B cell (primary cell): ENCODE results near the gene STARD10. TPM values are rescaled to one million over a fixed set of nuclear protein-coding genes. Genes with fewer than 3 reads are reported as not detected.

Source experiments
- ATAC-seq: fragments of 200-7000 bp; cut with Tn5 transposase; one replicate; pipeline ENCODE4 v1.10.0; 2021; ENCODE audit warnings: low read depth, mild to moderate bottlenecking, moderate number of reproducible peaks, moderate library complexity
- CTCF ChIA-PET: fragments of 350-600 bp; sonication (Branson Sonifier 250); formaldehyde crosslinking; loops from one replicate; lab custom pipeline; 2021; ENCODE audit warnings: antibody characterized with exemption, inconsistent platforms; lab: Charles Lee
- POLR2A ChIA-PET: fragments of 350-600 bp; sonication (Branson Sonifier 250); formaldehyde crosslinking; loops from one replicate; lab custom pipeline; 2021; ENCODE audit warnings: antibody characterized with exemption; lab: Charles Lee
- DNase-seq: peaks from one replicate; pipeline ENCODE4 v3.0.0; 2013
- H2AFZ ChIP-seq: 2 replicates; pipeline ENCODE4 v1.6.1; 2012; ENCODE audit warnings: mild to moderate bottlenecking, low read depth, low read length; ENCODE audit not compliant: insufficient read depth, poor library complexity, severe bottlenecking
- H3K27ac ChIP-seq, 2 donors: 1 replicate in 1 of 2; 2 replicates in 1 of 2; pipeline ENCODE4 v1.5.1; 2012 to 2013; ENCODE audit warnings: low read length in 2 of 2, mild to moderate bottlenecking in 2 of 2, moderate library complexity in 1 of 2
- H3K27me3 ChIP-seq, 4 experiments: fragments of 200-600 bp in 1 of 4; sonication (generic) in 1 of 4; replicated peaks in 1 of 4; 1 replicate in 2 of 4; 2 replicates in 2 of 4; pipeline versions ENCODE4 v1.6.1 to v1.7.0; 2013 to 2016; ENCODE audit warnings: low read length in 3 of 4, mild to moderate bottlenecking in 2 of 4, mixed read lengths in 1 of 4, moderate library complexity in 1 of 4; ENCODE audit not compliant: insufficient read depth in 4 of 4, control insufficient read depth in 3 of 4; ENCODE audit errors: control extremely low read depth in 1 of 4
- H3K36me3 ChIP-seq, 2 experiments: replicated peaks in 1 of 2; 1 replicate in 1 of 2; 2 replicates in 1 of 2; pipeline versions ENCODE4 v1.6.1 to v1.7.1; 2013; ENCODE audit warnings: low read length in 1 of 2; ENCODE audit not compliant: insufficient read depth in 2 of 2, control insufficient read depth in 1 of 2; ENCODE audit errors: control extremely low read depth in 1 of 2, extremely low read depth in 1 of 2
- H3K4me1 ChIP-seq, 2 donors: fragments of 200-600 bp in 1 of 2; sonication (generic) in 1 of 2; 1 replicate in 1 of 2; 2 replicates in 1 of 2; pipeline versions ENCODE4 v1.5.1 to v1.6.1; 2013 to 2017; ENCODE audit warnings: low read length in 2 of 2; ENCODE audit not compliant: control insufficient read depth in 2 of 2, insufficient read depth in 2 of 2
- H3K4me2 ChIP-seq: replicated peaks from 2 replicates; pipeline ENCODE3; 2012; ENCODE audit warnings: mild to moderate bottlenecking, low read depth, low read length; ENCODE audit not compliant: poor library complexity, severe bottlenecking
- H3K4me3 ChIP-seq, 5 experiments: fragments of 200-600 bp in 1 of 5; sonication (generic) in 1 of 5; 1 replicate in 3 of 5; 2 replicates in 2 of 5; pipeline versions ENCODE4 v1.5.1 to v1.7.0; 2011 to 2016; ENCODE audit warnings: low read length in 4 of 5, mild to moderate bottlenecking in 4 of 5, low read depth in 2 of 5, control low read depth in 1 of 5, moderate library complexity in 1 of 5; ENCODE audit not compliant: insufficient read depth in 1 of 5; ENCODE audit errors: control extremely low read depth in 1 of 5, extremely low read depth in 1 of 5
- H3K79me2 ChIP-seq: fragments of 200-600 bp; sonication (generic); one replicate; pipeline ENCODE4 v1.6.0; 2016; ENCODE audit warnings: low read length; ENCODE audit not compliant: control insufficient read depth, insufficient read depth
- H3K9ac ChIP-seq: fragments of 200-600 bp; sonication (generic); 2 replicates; pipeline ENCODE4 v1.6.1; 2017; ENCODE audit warnings: mild to moderate bottlenecking, low read length, moderate library complexity
- H3K9me3 ChIP-seq, 3 donors: one replicate each; pipeline versions ENCODE4 v1.6.1 to v1.7.1; 2013; ENCODE audit warnings: low read length in 2 of 3; ENCODE audit not compliant: control insufficient read depth in 2 of 3, insufficient read depth in 1 of 3; ENCODE audit errors: control extremely low read depth in 1 of 3
- H4K20me1 ChIP-seq: 2 replicates; pipeline ENCODE4 v1.6.0; 2012; ENCODE audit warnings: mild to moderate bottlenecking, low read length; ENCODE audit not compliant: insufficient read depth, control insufficient read depth, poor library complexity, severe bottlenecking
- H3K27ac Mint-ChIP-seq: one replicate; pipeline ENCODE4 v1.8.0; 2021; ENCODE audit warnings: mixed read lengths
- H3K27me3 Mint-ChIP-seq: one replicate; pipeline ENCODE4 v1.8.0; 2021; ENCODE audit warnings: mixed read lengths
- H3K4me1 Mint-ChIP-seq: one replicate; pipeline ENCODE4 v1.8.0; 2021; ENCODE audit warnings: mixed read lengths
- H3K4me3 Mint-ChIP-seq: one replicate; pipeline ENCODE4 v1.8.0; 2021; ENCODE audit warnings: mixed read lengths
- H3K9me3 Mint-ChIP-seq: one replicate; pipeline ENCODE4 v1.8.0; 2022; ENCODE audit warnings: mixed read lengths; ENCODE audit not compliant: insufficient read depth
- EZH2 ChIP-seq: IDR thresholded peaks from 2 replicates; pipeline ENCODE4 v1.6.1; 2012; ENCODE audit warnings: borderline replicate concordance, low read depth, mild to moderate bottlenecking, moderate library complexity, low read length; ENCODE audit not compliant: insufficient read depth, poor library complexity, severe bottlenecking
- WGBS: methylation state at CpG from one replicate; pipeline ENCODE4 v1.1.5; 2013; ENCODE audit warnings: missing lambda C conversion rate; ENCODE audit not compliant: insufficient coverage; 5-methylcytosine and 5-hydroxymethylcytosine counted together
- intact Hi-C: fragments of 100-400 bp; cut with micrococcal nuclease; formaldehyde crosslinking; loops from one replicate; pipeline ENCODE4 v1.10.0; 2022
- polyA plus RNA-seq: library from polyadenylated mRNA; depleted of rRNA; stranded (reverse); fragments of >200 nt; gene quantifications from 2 replicates; pipeline ENCODE4 v1.2.3, GENCODE V29; 2012
- total RNA-seq, 2 donors: library from RNA; stranded (reverse); fragments of 120-200 nt in 1 of 2; gene quantifications; 1 replicate in 1 of 2; 2 replicates in 1 of 2; pipeline versions ENCODE4 v1.2.3 to v1.2.4, GENCODE V29; 2013 to 2022
- TF ChIP-seq, protein P1 (sequence below): fragments of 200-600 bp; IDR thresholded peaks from one replicate; pipeline ENCODE4 v1.8.0; 2022; ENCODE audit warnings: antibody characterized with exemption, mild to moderate bottlenecking

STARD10 gene
- total and polyA plus RNA-seq, 2 donors (not counting 1 experiment from before 2014, with no cell fraction given) = 37.5 to 39.2 TPM

DNA sequence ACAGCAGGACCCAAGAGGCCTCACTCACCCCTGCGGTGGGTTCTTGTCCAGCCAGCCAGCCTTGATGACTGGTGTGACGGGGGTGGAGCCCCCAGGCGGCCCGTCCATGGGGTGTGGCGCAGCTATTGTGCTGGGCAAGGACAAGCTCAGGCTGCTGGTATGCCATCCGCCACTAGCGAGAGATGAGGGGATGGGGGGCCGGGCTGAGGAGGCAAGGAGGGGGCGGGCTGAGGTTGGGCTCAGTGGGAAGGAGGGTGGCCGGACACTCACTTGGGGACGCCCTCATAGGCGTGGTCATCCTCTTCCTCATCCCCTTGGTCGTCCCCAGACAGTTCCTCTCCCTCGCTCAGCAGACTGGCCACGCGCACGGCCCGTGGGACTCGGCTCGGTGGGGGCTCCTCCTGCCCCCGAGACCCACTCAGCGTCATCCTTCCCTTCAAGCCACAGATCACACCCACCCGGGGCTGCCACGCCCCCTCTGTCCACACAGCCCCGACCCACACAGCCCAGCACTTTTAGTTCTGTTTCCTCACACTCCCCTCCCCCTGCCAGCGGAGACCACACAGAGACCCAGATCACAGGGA is 81.6 kb downstream of the STARD10 start:
- H3K4me3 Mint-ChIP-seq = no peak overlapping the region
- peaks cover 2 to 89% of the 10 kb centered on the region in 2 experiments for H3K36me3 ChIP-seq

DNA sequence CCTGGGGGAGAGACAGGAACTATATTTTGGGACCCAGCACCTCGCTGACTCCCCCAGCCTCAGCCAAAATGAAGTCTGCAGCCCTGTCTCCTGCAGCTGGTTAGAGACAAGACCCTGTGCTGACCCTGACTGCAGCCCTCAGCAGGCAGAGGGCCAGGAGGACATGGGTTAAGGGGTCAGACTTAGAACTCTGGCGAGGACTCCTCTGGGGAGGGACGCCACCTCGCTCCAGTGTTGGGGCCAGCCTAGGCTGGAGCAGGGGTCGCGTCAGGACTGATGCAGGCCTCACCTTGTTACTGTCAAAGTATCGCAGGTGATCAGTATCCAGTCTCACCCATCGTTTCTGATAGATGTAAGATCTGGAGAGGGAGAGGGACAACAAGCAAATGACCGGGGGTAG is 82.7 kb downstream of the STARD10 start:
- Histone ChIP-seq H3K4me2 (no peak overlapping the region), H3K4me3 (no peak overlapping the region), H4K20me1 (peaks cover 97% of the 10 kb centered on the region), H3K4me1 (peaks cover 0 to 5% of the 10 kb centered on the region in 2 donors), H3K9me3 (no peaks in the 10 kb centered on the region), H3K79me2 (peaks cover 87% of the 10 kb centered on the region), H3K9ac (no peak overlapping the region), H2AFZ (no peak overlapping the region), H3K27me3 (no peaks in the 10 kb centered on the region), H3K36me3 (peaks cover 2 to 89% of the 10 kb centered on the region in 2 experiments), H3K27ac (no peak overlapping the region)
- intact Hi-C loops = no loop called here
- TF ChIP-seq, protein P1, sequence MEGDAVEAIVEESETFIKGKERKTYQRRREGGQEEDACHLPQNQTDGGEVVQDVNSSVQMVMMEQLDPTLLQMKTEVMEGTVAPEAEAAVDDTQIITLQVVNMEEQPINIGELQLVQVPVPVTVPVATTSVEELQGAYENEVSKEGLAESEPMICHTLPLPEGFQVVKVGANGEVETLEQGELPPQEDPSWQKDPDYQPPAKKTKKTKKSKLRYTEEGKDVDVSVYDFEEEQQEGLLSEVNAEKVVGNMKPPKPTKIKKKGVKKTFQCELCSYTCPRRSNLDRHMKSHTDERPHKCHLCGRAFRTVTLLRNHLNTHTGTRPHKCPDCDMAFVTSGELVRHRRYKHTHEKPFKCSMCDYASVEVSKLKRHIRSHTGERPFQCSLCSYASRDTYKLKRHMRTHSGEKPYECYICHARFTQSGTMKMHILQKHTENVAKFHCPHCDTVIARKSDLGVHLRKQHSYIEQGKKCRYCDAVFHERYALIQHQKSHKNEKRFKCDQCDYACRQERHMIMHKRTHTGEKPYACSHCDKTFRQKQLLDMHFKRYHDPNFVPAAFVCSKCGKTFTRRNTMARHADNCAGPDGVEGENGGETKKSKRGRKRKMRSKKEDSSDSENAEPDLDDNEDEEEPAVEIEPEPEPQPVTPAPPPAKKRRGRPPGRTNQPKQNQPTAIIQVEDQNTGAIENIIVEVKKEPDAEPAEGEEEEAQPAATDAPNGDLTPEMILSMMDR = no peak
- no peak for TF ChIP-seq EZH2
- ChIA-PET CTCF (no interaction called here), POLR2A (no interaction called here)
- over 99% methylated on average over 7 of the region's 9 CpGs for WGBS
- no peaks in the 10 kb centered on the region for H3K9me3 Mint-ChIP-seq
- H3K27ac Mint-ChIP-seq = no peak overlapping the region
- peaks cover 11% of the 10 kb centered on the region for H3K4me1 Mint-ChIP-seq
- DNase-seq (no peak), ATAC-seq (no peak)
- no peak overlapping the region for H3K4me3 Mint-ChIP-seq
- no peaks in the 10 kb centered on the region for H3K27me3 Mint-ChIP-seq

More for the DNA sequence above, 81.6 kb downstream of the STARD10 start:
- Histone ChIP-seq H3K4me3 (no peak overlapping the region), H3K9ac (no peak overlapping the region), H3K9me3 (no peaks in the 10 kb centered on the region), H3K27me3 (no peaks in the 10 kb centered on the region), H4K20me1 (peaks cover 97% of the 10 kb centered on the region), H2AFZ (no peak overlapping the region), H3K27ac (no peak overlapping the region), H3K4me1 (peaks cover 0 to 5% of the 10 kb centered on the region in 2 donors), H3K4me2 (no peak overlapping the region), H3K79me2 (peaks cover 87% of the 10 kb centered on the region)
- Mint-ChIP-seq H3K9me3 (no peaks in the 10 kb centered on the region), H3K27ac (no peak overlapping the region), H3K27me3 (no peaks in the 10 kb centered on the region), H3K4me1 (peaks cover 14% of the 10 kb centered on the region)
- WGBS = 91% methylated on average over 21 of the region's 26 CpGs
- ChIA-PET POLR2A (no interaction called here), CTCF (no interaction called here)
- no peak for TF ChIP-seq EZH2
- TF ChIP-seq, protein P1 = no peak
- DNase-seq (no peak), ATAC-seq (no peak)
- intact Hi-C loops = no loop called here
